Stimulated activated CD4-positive, alpha-beta T cell treated with anti-CD3 and anti-CD28 coated beads, Interleukin-12 subunit alpha, Interleukin-12 subunit beta, amount 100 ng/mL, for 4 hours (primary cell): ENCODE data around the gene PARD6B.
"Not testable (repeated sequence)": the region's sequence is repeated elsewhere in the genome, so short reads cannot be mapped to it uniquely, and the experiment has no call there.

Experiments
- DNase-seq: peaks from one replicate; pipeline ENCODE4 v3.0.0-alpha.2; 2020

Gene PARD6B

GRCh38 chr20:50731055-50731929, at the start of gene PARD6B:
Gene PARD6B (plus strand): TSS chr20:50731580. CDS start chr20:50731787, 207 bp downstream.
- peak; percentile 100 for DNase-seq

GRCh38 chr20:50682065-50682464, 49.3 kb upstream of the PARD6B start:
- no peak for DNase-seq

- DNase-seq = no peak
Observed at GRCh38 chr20:50682947-50683530, 48.3 kb upstream of the PARD6B start.

- DNase-seq = no peak
Observed at GRCh38 chr20:50683570-50683969, 47.8 kb upstream of the PARD6B start.

GRCh38 chr20:50686821-50687220, 44.6 kb upstream of the PARD6B start:
- DNase-seq = no peak

GRCh38 chr20:50688256-50688975, 43.0 kb upstream of the PARD6B start:
- no peak for DNase-seq

- no peak for DNase-seq
Observed at GRCh38 chr20:50689864-50690649, 41.3 kb upstream of the PARD6B start.

- no peak for DNase-seq
Observed at GRCh38 chr20:50690650-50691572, 40.5 kb upstream of the PARD6B start, which contains the start of gene RIPOR3. Gene RIPOR3 (minus strand): TSS chr20:50691542. CDS start chr20:50691128, 414 bp downstream.

- DNase-seq = no peak
Observed at GRCh38 chr20:50691573-50692551, 39.5 kb upstream of the PARD6B start.

- DNase-seq = no peak
Observed at GRCh38 chr20:50692552-50692933, 38.8 kb upstream of the PARD6B start.

GRCh38 chr20:50693001-50693400, 38.4 kb upstream of the PARD6B start:
- DNase-seq = no peak

GRCh38 chr20:50694379-50695134, 36.8 kb upstream of the PARD6B start:
- DNase-seq = no peak

- DNase-seq = no peak
Observed at GRCh38 chr20:50695135-50695872, 36.1 kb upstream of the PARD6B start.

GRCh38 chr20:50698255-50698654, 33.1 kb upstream of the PARD6B start:
- not testable (repeated sequence) for DNase-seq

- DNase-seq = no peak
Observed at GRCh38 chr20:50699688-50700087, 31.7 kb upstream of the PARD6B start.

- DNase-seq = no peak
Observed at GRCh38 chr20:50701041-50701963, 30.1 kb upstream of the PARD6B start.

GRCh38 chr20:50703651-50704438, 27.5 kb upstream of the PARD6B start:
- DNase-seq = not testable (repeated sequence)
